Measurements from ENCODE around the gene PLXND1. TPM values are rescaled to one million over a fixed set of nuclear protein-coding genes. Genes with fewer than 3 reads are reported as not detected.

Gene PLXND1
- total RNA-seq, 2 experiments from 2014 or later: 4.7 to 6.0 TPM

GRCh38 chr3:129567939-129568338 lies 38.5 kb downstream of the PLXND1 start:
- no peak for DNase-seq (ENCODE audit: low spot score)
- Histone ChIP-seq H2AFZ (ENCODE audit: low read length) (no peak overlapping the region), H3K4me3 (ENCODE audit: low read depth, low read length, poor library complexity, severe bottlenecking) (no peak overlapping the region), H3K4me2 (ENCODE audit: low read length) (no peak overlapping the region), H3K4me1 (ENCODE audit: insufficient read depth, low read length, poor library complexity, severe bottlenecking) (no peaks in the 10 kb centered on the region), H3K79me2 (ENCODE audit: insufficient read depth, low read depth, low read length) (no peaks in the 10 kb centered on the region), H3K27ac (ENCODE audit: low read depth, low read length, poor library complexity, severe bottlenecking) (no peak overlapping the region), H3K9me3 (ENCODE audit: low read length) (no peaks in the 10 kb centered on the region), H3K9me2 (ENCODE audit: insufficient read depth, low read length) (no peaks in the 10 kb centered on the region), H4K20me1 (ENCODE audit: insufficient read depth, low read length) (no peaks in the 10 kb centered on the region), H3K36me3 (ENCODE audit: insufficient read depth, low read length) (no peaks in the 10 kb centered on the region)
- POLR2A ChIA-PET: no interaction called here
- intact Hi-C loops (cut with micrococcal nuclease; ENCODE audit: unreplicated experiment): no loop called here
- CTCF ChIA-PET (ENCODE audit: unreplicated experiment): no interaction called here
- no peak for TF ChIP-seq CTCF (conservative IDR thresholded peaks at IDR 0.05; ENCODE audit: low read length)
- TF ChIP-seq EZH2phosphoT487 (IDR thresholded peaks at IDR 0.05; ENCODE audit: borderline replicate concordance, low read depth, low read length): no peak
- no TSS peak for BruUV-seq (replicated peaks)

- POLR2A ChIA-PET: interaction anchor here (1.8 kb wide), 1 partner anchor 9 kb away, joined by 8 read pairs; no protein-coding TSS in a partner anchor
Measured at GRCh38 chr3:129567176-129567705, 39.2 kb downstream of the PLXND1 start.

More at GRCh38 chr3:129567176-129567705, 39.2 kb downstream of the PLXND1 start:
- Histone ChIP-seq H4K20me1 (ENCODE audit: insufficient read depth, low read length) (no peaks in the 10 kb centered on the region), H3K9me2 (ENCODE audit: insufficient read depth, low read length) (no peaks in the 10 kb centered on the region), H3K36me3 (ENCODE audit: insufficient read depth, low read length) (no peaks in the 10 kb centered on the region), H3K4me3 (ENCODE audit: low read depth, low read length, poor library complexity, severe bottlenecking) (no peak overlapping the region), H3K4me1 (ENCODE audit: insufficient read depth, low read length, poor library complexity, severe bottlenecking) (no peaks in the 10 kb centered on the region), H2AFZ (ENCODE audit: low read length) (no peak overlapping the region), H3K4me2 (ENCODE audit: low read length) (no peak overlapping the region), H3K27ac (ENCODE audit: low read depth, low read length, poor library complexity, severe bottlenecking) (no peak overlapping the region), H3K79me2 (ENCODE audit: insufficient read depth, low read depth, low read length) (no peaks in the 10 kb centered on the region), H3K9me3 (ENCODE audit: low read length) (no peaks in the 10 kb centered on the region)
- intact Hi-C loops (cut with micrococcal nuclease; ENCODE audit: unreplicated experiment): no loop called here
- CTCF ChIA-PET (ENCODE audit: unreplicated experiment): no interaction called here
- BruUV-seq (replicated peaks): no TSS peak
- no peak for DNase-seq (ENCODE audit: low spot score)
- TF ChIP-seq CTCF (conservative IDR thresholded peaks at IDR 0.05; ENCODE audit: low read length): no peak
- TF ChIP-seq EZH2phosphoT487 (IDR thresholded peaks at IDR 0.05; ENCODE audit: borderline replicate concordance, low read depth, low read length): no peak
